CD4-positive, alpha-beta memory T cell (primary cell): ENCODE data around the gene SLC5A10. TPM values are rescaled to one million over a fixed set of nuclear protein-coding genes. Genes with fewer than 3 reads are reported as not detected.
A peak's percentile ranks its signal among the peaks of the same experiment; 100 is the strongest.

Experiments
- CTCF ChIA-PET: fragments of 350-600 bp; sonication (Branson Sonifier 250); formaldehyde crosslinking; loops from one replicate; lab custom pipeline; 2021; ENCODE audit warnings: inconsistent platforms; ENCODE audit not compliant: partially characterized antibody; lab: Charles Lee
- POLR2A ChIA-PET: fragments of 350-600 bp; sonication (Branson Sonifier 250); formaldehyde crosslinking; loops from one replicate; lab custom pipeline; 2021; ENCODE audit not compliant: partially characterized antibody; lab: Charles Lee
- DNase-seq, 5 donors: peaks; one replicate each; pipeline versions ENCODE4 v3.0.0 to v3.0.0-alpha.2; 2020 to 2022; ENCODE audit warnings: mixed read lengths in 1 of 5
- H3K27ac ChIP-seq: one replicate; pipeline ENCODE4 v1.7.0; 2013; ENCODE audit warnings: low read depth, low read length
- H3K27me3 ChIP-seq: 2 replicates; pipeline ENCODE4 v1.7.0; 2013; ENCODE audit warnings: mild to moderate bottlenecking, low read length, moderate library complexity; ENCODE audit not compliant: insufficient read depth
- H3K36me3 ChIP-seq: 2 replicates; pipeline ENCODE4 v1.7.0; 2013; ENCODE audit warnings: mild to moderate bottlenecking, low read length, moderate library complexity; ENCODE audit not compliant: insufficient read depth
- H3K4me1 ChIP-seq: 2 replicates; pipeline ENCODE4 v1.7.0; 2013; ENCODE audit warnings: mild to moderate bottlenecking, low read length, moderate library complexity; ENCODE audit not compliant: insufficient read depth
- H3K4me3 ChIP-seq, 2 donors: one replicate each; pipeline ENCODE4 v1.7.0; 2013; ENCODE audit warnings: low read length in 2 of 2, mild to moderate bottlenecking in 1 of 2
- H3K9me3 ChIP-seq, 2 donors: one replicate each; pipeline ENCODE4 v1.7.0; 2013; ENCODE audit warnings: low read length in 2 of 2, control low read depth in 1 of 2; ENCODE audit not compliant: control insufficient read depth in 1 of 2
- H3K27ac Mint-ChIP-seq, 7 donors: one replicate each; pipeline ENCODE4 v1.8.0; 2020 to 2021; ENCODE audit warnings: mixed read lengths in 7 of 7, mild to moderate bottlenecking in 6 of 7, inconsistent platforms in 3 of 7, moderate library complexity in 3 of 7
- H3K27me3 Mint-ChIP-seq, 2 donors: one replicate each; pipeline ENCODE4 v1.8.0; 2020 to 2021; ENCODE audit warnings: mixed read lengths in 2 of 2
- H3K36me3 Mint-ChIP-seq, 2 donors: one replicate each; pipeline ENCODE4 v1.8.0; 2020 to 2021; ENCODE audit warnings: mixed read lengths in 2 of 2, inconsistent platforms in 1 of 2, mild to moderate bottlenecking in 1 of 2
- H3K4me1 Mint-ChIP-seq, 4 donors: one replicate each; pipeline ENCODE4 v1.8.0; 2020 to 2021; ENCODE audit warnings: mixed read lengths in 4 of 4, mild to moderate bottlenecking in 1 of 4
- H3K4me3 Mint-ChIP-seq, 8 donors: one replicate each; pipeline ENCODE4 v1.8.0; 2020 to 2021; ENCODE audit warnings: mixed read lengths in 8 of 8, mild to moderate bottlenecking in 7 of 8, moderate library complexity in 6 of 8, inconsistent platforms in 3 of 8
- H3K9me3 Mint-ChIP-seq, 8 donors: one replicate each; pipeline ENCODE4 v1.8.0; 2020 to 2021; ENCODE audit warnings: mixed read lengths in 8 of 8, mild to moderate bottlenecking in 5 of 8, inconsistent platforms in 3 of 8, moderate library complexity in 1 of 8
- intact Hi-C: fragments of 100-400 bp; cut with micrococcal nuclease; formaldehyde crosslinking; loops from one replicate; pipeline ENCODE4 v1.15.1; 2023
- polyA plus RNA-seq, 2 donors: library from polyadenylated mRNA; unstranded; fragments of 300-500 nt; fragmentation: Illumina TruSeq; gene quantifications; one replicate each; pipeline ENCODE4 v1.2.3, GENCODE V29; 2021
- total RNA-seq, 2 experiments: library from RNA; stranded (reverse); gene quantifications; one replicate each; pipeline ENCODE4 v1.2.3, GENCODE V29; 2021

SLC5A10 gene
- not detected for total RNA-seq
- polyA plus RNA-seq = under 1 TPM; 0.10 to 0.11 TPM

GRCh38 chr17:18951941-18952842 lies at the start of gene SLC5A10:
SLC5A10 (plus strand) TSS chr17:18952165; CDS start chr17:18952206, 41 bp downstream.
- no peak within 1 kb of the TSS for H3K27ac ChIP-seq
- Mint-ChIP-seq H3K27ac (peak within 1 kb of the TSS in 1 of 7 donors; percentile 42), H3K36me3 (no peaks in the 10 kb centered on the region), H3K27me3 (no peaks in the 10 kb centered on the region), H3K9me3 (peaks cover 0 to 2% (median 0%) of the 10 kb centered on the region in 8 donors), H3K4me3 (no peak within 1 kb of the TSS), H3K4me1 (peaks cover 22 to 42% (median 31%) of the 10 kb centered on the region in 4 donors)
- no peak within 1 kb of the TSS for H3K4me3 ChIP-seq
- DNase-seq = no peak
- POLR2A ChIA-PET = interaction anchor here (0.6 kb wide), 1 partner anchor 55 kb away, joined by 3 read pairs; no protein-coding TSS in a partner anchor
- H3K27me3 ChIP-seq = no peaks in the 10 kb centered on the region
- intact Hi-C loops = no loop called here
- H3K4me1 ChIP-seq = peaks cover 35% of the 10 kb centered on the region
- H3K36me3 ChIP-seq = no peaks in the 10 kb centered on the region
- CTCF ChIA-PET = interaction anchor here (1.3 kb wide), 1 partner anchor 9 kb away, joined by 6 read pairs; no protein-coding TSS in a partner anchor
- no peaks in the 10 kb centered on the region for H3K9me3 ChIP-seq

- ChIA-PET CTCF (interaction anchor here (1.1 kb wide), 1 partner anchor 56 kb away, joined by 3 read pairs; no protein-coding TSS in a partner anchor), POLR2A (no interaction called here)
- no peaks in the 10 kb centered on the region for H3K27me3 Mint-ChIP-seq
- peaks cover 24 to 46% (median 29%) of the 10 kb centered on the region in 4 donors for H3K4me1 Mint-ChIP-seq
- H3K27ac Mint-ChIP-seq = no peak overlapping the region
- peaks cover 36 to 49% of the 10 kb centered on the region in 2 donors for H3K36me3 Mint-ChIP-seq
- Histone ChIP-seq H3K27ac (no peak overlapping the region), H3K4me3 (no peak overlapping the region), H3K36me3 (peaks cover 6% of the 10 kb centered on the region), H3K27me3 (no peaks in the 10 kb centered on the region), H3K4me1 (peaks cover 39% of the 10 kb centered on the region), H3K9me3 (no peaks in the 10 kb centered on the region)
- no peaks in the 10 kb centered on the region for H3K9me3 Mint-ChIP-seq
- intact Hi-C loops = loop anchor here (5.0 to 10.0 kb wide), 3 partner anchors 33 to 53 kb away; partner anchors contain the start of gene PRPSAP2
- no peak for DNase-seq
- H3K4me3 Mint-ChIP-seq = no peak overlapping the region
Measured at GRCh38 chr17:18904482-18904881, 47.5 kb upstream of the SLC5A10 start.

- Histone ChIP-seq H3K36me3 (peaks cover 6% of the 10 kb centered on the region), H3K4me3 (no peak overlapping the region), H3K4me1 (peaks cover 31% of the 10 kb centered on the region), H3K9me3 (no peaks in the 10 kb centered on the region), H3K27ac (no peak overlapping the region), H3K27me3 (no peaks in the 10 kb centered on the region)
- intact Hi-C loops = loop anchor here (10.0 kb wide), 1 partner anchor 50 kb away; the partner anchor contains the start of gene PRPSAP2
- H3K27ac Mint-ChIP-seq = no peak overlapping the region
- H3K4me3 Mint-ChIP-seq = no peak overlapping the region
- POLR2A ChIA-PET = no interaction called here
- H3K9me3 Mint-ChIP-seq = no peaks in the 10 kb centered on the region
- DNase-seq = no peak
- H3K27me3 Mint-ChIP-seq = no peaks in the 10 kb centered on the region
- CTCF ChIA-PET = interaction anchor here (1.1 kb wide), 1 partner anchor 55 kb away, joined by 3 read pairs; no protein-coding TSS in a partner anchor
- H3K4me1 Mint-ChIP-seq = peaks cover 23 to 38% (median 27%) of the 10 kb centered on the region in 4 donors
- H3K36me3 Mint-ChIP-seq = peaks cover 39 to 47% of the 10 kb centered on the region in 2 donors
Measured at GRCh38 chr17:18905226-18905625, 46.7 kb upstream of the SLC5A10 start.

- peaks cover 0 to 4% (median under 1%) of the 10 kb centered on the region in 4 donors for H3K4me1 Mint-ChIP-seq
- intact Hi-C loops = no loop called here
- H3K4me3 Mint-ChIP-seq = no peak overlapping the region
- Histone ChIP-seq H3K27me3 (no peaks in the 10 kb centered on the region), H3K9me3 (no peaks in the 10 kb centered on the region), H3K4me1 (no peaks in the 10 kb centered on the region), H3K4me3 (no peak overlapping the region), H3K36me3 (peaks cover 20% of the 10 kb centered on the region), H3K27ac (no peak overlapping the region)
- no peak for DNase-seq
- no peaks in the 10 kb centered on the region for H3K9me3 Mint-ChIP-seq
- H3K27ac Mint-ChIP-seq = no peak overlapping the region
- CTCF ChIA-PET = interaction anchor here (0.8 kb wide), 1 partner anchor 32 kb away, joined by 3 read pairs; no protein-coding TSS in a partner anchor
- H3K27me3 Mint-ChIP-seq = no peaks in the 10 kb centered on the region
- POLR2A ChIA-PET = no interaction called here
- peaks cover 53 to 56% of the 10 kb centered on the region in 2 donors for H3K36me3 Mint-ChIP-seq
Measured at GRCh38 chr17:18910326-18910725, 41.6 kb upstream of the SLC5A10 start.

GRCh38 chr17:18910881-18911280 lies 41.1 kb upstream of the SLC5A10 start:
- peaks cover 0 to 4% (median under 1%) of the 10 kb centered on the region in 4 donors for H3K4me1 Mint-ChIP-seq
- H3K27me3 ChIP-seq = no peaks in the 10 kb centered on the region
- no peak overlapping the region for H3K27ac Mint-ChIP-seq
- CTCF ChIA-PET = interaction anchor here (0.8 kb wide), 1 partner anchor 33 kb away, joined by 3 read pairs; no protein-coding TSS in a partner anchor
- no peaks in the 10 kb centered on the region for H3K4me1 ChIP-seq
- intact Hi-C loops = no loop called here
- H3K36me3 Mint-ChIP-seq = peaks cover 50 to 57% of the 10 kb centered on the region in 2 donors
- POLR2A ChIA-PET = no interaction called here
- H3K27me3 Mint-ChIP-seq = no peaks in the 10 kb centered on the region
- H3K4me3 Mint-ChIP-seq = no peak overlapping the region
- peaks cover 20% of the 10 kb centered on the region for H3K36me3 ChIP-seq
- H3K9me3 Mint-ChIP-seq = no peaks in the 10 kb centered on the region
- no peaks in the 10 kb centered on the region for H3K9me3 ChIP-seq
- no peak for DNase-seq
- no peak overlapping the region for H3K4me3 ChIP-seq
- no peak overlapping the region for H3K27ac ChIP-seq

GRCh38 chr17:18916816-18917500 lies 35.0 kb upstream of the SLC5A10 start:
- Mint-ChIP-seq H3K4me3 (peak overlapping the region in 1 of 8 donors; percentile 25), H3K27me3 (no peaks in the 10 kb centered on the region), H3K4me1 (peaks cover 26 to 46% (median 37%) of the 10 kb centered on the region in 4 donors), H3K36me3 (peaks cover 33 to 49% of the 10 kb centered on the region in 2 donors), H3K27ac (no peak overlapping the region), H3K9me3 (no peaks in the 10 kb centered on the region)
- H3K9me3 ChIP-seq = no peaks in the 10 kb centered on the region
- intact Hi-C loops = no loop called here
- no peak overlapping the region for H3K27ac ChIP-seq
- CTCF ChIA-PET = interaction anchor here (1.2 to 1.5 kb wide), 2 partner anchors 44 kb away, joined by 4 to 6 read pairs; no protein-coding TSS in a partner anchor
- POLR2A ChIA-PET = no interaction called here
- no peaks in the 10 kb centered on the region for H3K27me3 ChIP-seq
- no peak overlapping the region for H3K4me3 ChIP-seq
- peaks cover 23% of the 10 kb centered on the region for H3K36me3 ChIP-seq
- peaks cover 26% of the 10 kb centered on the region for H3K4me1 ChIP-seq
- no peak for DNase-seq
